ENCODE results near the gene C16orf78.

Gene C16orf78

DNA sequence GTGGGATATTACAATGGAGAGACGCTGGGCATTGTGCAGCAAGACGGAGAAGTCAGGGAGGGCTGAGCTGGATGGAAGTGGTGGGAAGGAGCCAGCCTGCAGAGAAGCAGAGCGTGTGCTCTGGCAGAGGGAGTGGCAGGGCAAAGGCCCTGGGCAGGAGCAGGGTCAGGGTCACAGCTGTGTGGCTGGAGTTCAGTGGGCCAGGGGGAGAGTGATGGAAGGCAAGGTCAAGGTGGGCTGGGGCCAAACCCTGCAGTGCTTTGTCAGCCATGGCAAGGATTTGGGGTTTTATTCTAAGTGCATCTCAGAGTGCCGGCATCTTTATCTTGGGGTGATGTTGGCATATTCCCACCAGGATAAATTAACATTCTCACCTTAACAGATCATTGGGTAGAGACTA is 31.9 kb upstream of the C16orf78 start:
- no peak for DNase-seq (ENCODE audit: low read depth)
- H3K4me3 ChIP-seq (ENCODE audit: control insufficient read depth, low read depth, low read length): no peak overlapping the region
- no peak for TF ChIP-seq CTCF (conservative IDR thresholded peaks at IDR 0.05; ENCODE audit: control insufficient read depth, insufficient read depth, low read depth, low read length)

GRCh38 chr16:49342336-49343265 is 31.0 kb upstream of the C16orf78 start:
- no peak for TF ChIP-seq CTCF (conservative IDR thresholded peaks at IDR 0.05; ENCODE audit: control insufficient read depth, insufficient read depth, low read depth, low read length)
- no peak for DNase-seq (ENCODE audit: low read depth)
- H3K4me3 ChIP-seq (ENCODE audit: control insufficient read depth, low read depth, low read length): no peak overlapping the region

GRCh38 chr16:49343291-49343690 is 30.3 kb upstream of the C16orf78 start:
- no peak for DNase-seq (ENCODE audit: low read depth)
- no peak for TF ChIP-seq CTCF (conservative IDR thresholded peaks at IDR 0.05; ENCODE audit: control insufficient read depth, insufficient read depth, low read depth, low read length)

GRCh38 chr16:49344401-49344800 is 29.2 kb upstream of the C16orf78 start:
- H3K4me3 ChIP-seq (ENCODE audit: control insufficient read depth, low read depth, low read length): no peak overlapping the region
- no peak for DNase-seq (ENCODE audit: low read depth)

More at GRCh38 chr16:49343291-49343690, 30.3 kb upstream of the C16orf78 start:
- no peak overlapping the region for H3K4me3 ChIP-seq (ENCODE audit: control insufficient read depth, low read depth, low read length)

DNA sequence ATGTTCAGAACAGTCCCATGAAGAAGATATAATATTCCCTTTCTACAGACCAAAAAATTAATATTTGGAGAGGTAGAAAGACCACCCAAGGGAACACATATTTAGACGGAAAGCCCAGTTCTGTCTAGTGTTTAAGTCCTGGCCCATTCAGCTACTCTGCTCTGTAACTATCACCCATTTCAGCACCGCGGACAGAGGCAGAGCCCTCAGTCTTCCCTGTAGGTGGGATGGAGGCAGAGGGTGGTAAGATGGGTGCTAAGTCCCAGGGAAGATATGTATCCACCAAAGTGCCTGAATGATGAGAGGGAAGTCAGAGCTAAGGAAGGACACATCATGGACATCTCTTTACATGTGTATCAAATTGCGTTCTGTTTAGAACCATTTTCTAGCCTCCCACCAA is 27.8 kb upstream of the C16orf78 start:
- TF ChIP-seq CTCF (conservative IDR thresholded peaks at IDR 0.05; ENCODE audit: control insufficient read depth, insufficient read depth, low read depth, low read length): no peak
- no peak overlapping the region for H3K4me3 ChIP-seq (ENCODE audit: control insufficient read depth, low read depth, low read length)
- no peak for DNase-seq (ENCODE audit: low read depth)

More at GRCh38 chr16:49344401-49344800, 29.2 kb upstream of the C16orf78 start:
- TF ChIP-seq CTCF (conservative IDR thresholded peaks at IDR 0.05; ENCODE audit: control insufficient read depth, insufficient read depth, low read depth, low read length): no peak

- no peak for TF ChIP-seq CTCF (conservative IDR thresholded peaks at IDR 0.05; ENCODE audit: control insufficient read depth, insufficient read depth, low read depth, low read length)
- H3K4me3 ChIP-seq (ENCODE audit: control insufficient read depth, low read depth, low read length): no peak overlapping the region
- DNase-seq (ENCODE audit: low read depth): no peak
Observed at GRCh38 chr16:49346459-49346858, 27.1 kb upstream of the C16orf78 start.
